ENCODE data around the gene CCNQ. TPM values are rescaled to one million over a fixed set of nuclear protein-coding genes. Genes with fewer than 3 reads are reported as not detected.

Gene CCNQ
- total and polyA plus RNA-seq, 4 donors, result 8.9 to 14.7 (median 9.8) TPM

DNA sequence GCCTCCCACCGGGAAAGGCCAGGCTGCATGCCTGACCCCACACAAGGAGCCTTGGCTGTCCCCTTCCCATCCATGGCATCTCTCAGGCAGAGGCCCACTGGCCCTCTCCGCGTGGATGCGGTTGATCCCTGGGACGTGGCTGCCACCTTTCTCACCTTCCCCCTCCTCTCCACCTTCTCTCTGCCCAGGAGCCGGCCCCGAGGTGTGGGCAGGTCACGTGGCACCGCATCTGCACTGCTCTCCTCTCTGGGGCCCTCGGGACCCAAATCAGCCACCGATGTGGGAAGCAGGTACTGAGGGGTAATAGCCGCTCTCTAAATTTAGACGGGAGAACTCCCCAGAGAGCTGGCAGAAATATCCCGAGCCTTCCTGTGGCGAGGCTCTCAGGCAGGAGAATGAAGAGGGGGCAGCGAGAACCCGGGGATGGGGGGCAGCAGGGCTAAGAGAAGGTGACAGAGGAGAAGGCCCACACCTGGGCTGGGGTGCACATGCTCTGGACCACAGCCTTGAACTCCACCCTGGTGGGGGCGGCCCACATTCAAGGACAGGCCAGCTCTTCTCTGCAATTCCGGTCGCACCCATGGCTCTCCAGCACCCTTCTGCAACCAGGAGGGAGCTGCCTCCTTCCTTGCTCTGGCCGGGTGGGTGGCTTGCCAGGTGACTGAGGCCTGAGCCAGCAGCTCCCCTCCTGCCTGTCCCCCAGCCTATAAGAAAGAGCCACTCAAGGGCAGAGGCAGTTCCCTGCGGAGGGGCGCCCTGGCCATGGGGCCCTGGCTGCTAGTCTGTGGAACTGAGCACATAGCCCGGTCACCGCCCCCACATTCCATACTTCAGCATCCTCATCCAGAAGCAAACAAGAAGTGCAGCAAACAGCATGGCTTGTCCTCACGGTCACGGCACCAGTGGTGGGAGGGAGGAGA lies 38.4 kb upstream of the CCNQ start:
- H3K36me3 ChIP-seq (ENCODE audit: control insufficient read depth in 4 of 4, insufficient read depth in 3 of 4, low read depth in 1 of 4, low read length in 3 of 4), result no peaks in the 10 kb centered on the region
- peaks cover 0 to 2% (median 0%) of the 10 kb centered on the region in 4 donors for H3K27me3 ChIP-seq (ENCODE audit: control insufficient read depth in 4 of 4, insufficient read depth in 4 of 4, low read length in 3 of 4)
- no peak overlapping the region for H3K27ac ChIP-seq (ENCODE audit: low read depth in 1 of 2, low read length in 2 of 2)
- H3K4me1 ChIP-seq (ENCODE audit: control insufficient read depth in 4 of 4, insufficient read depth in 4 of 4, low read length in 3 of 4), result peaks cover 0 to 6% (median 3%) of the 10 kb centered on the region in 4 donors
- 76% methylated on average over 26 of the region's 27 CpGs for WGBS
- H3K4me3 ChIP-seq (ENCODE audit: low read depth in 1 of 3, low read length in 3 of 3), result no peak overlapping the region
- no peak for DNase-seq (ENCODE audit: low spot score)
- H3K9ac ChIP-seq (ENCODE audit: low read depth in 1 of 2, low read length in 2 of 2), result no peak overlapping the region
- TF ChIP-seq HNF4A (conservative IDR thresholded peaks at IDR 0.05) (no peak), SP1 (IDR thresholded peaks at IDR 0.05) (no peak), RXRA (IDR thresholded peaks at IDR 0.05) (no peak), JUND (IDR thresholded peaks at IDR 0.05) (no peak), FOXA1 (IDR thresholded peaks at IDR 0.05) (no peak), GABPA (IDR thresholded peaks at IDR 0.05 in 1 of 2, conservative IDR thresholded peaks at IDR 0.05 in 1 of 2) (no peak), YY1 (IDR thresholded peaks at IDR 0.05) (no peak), RAD21 (IDR thresholded peaks at IDR 0.05) (no peak)
- TF ChIP-seq, protein P1, sequence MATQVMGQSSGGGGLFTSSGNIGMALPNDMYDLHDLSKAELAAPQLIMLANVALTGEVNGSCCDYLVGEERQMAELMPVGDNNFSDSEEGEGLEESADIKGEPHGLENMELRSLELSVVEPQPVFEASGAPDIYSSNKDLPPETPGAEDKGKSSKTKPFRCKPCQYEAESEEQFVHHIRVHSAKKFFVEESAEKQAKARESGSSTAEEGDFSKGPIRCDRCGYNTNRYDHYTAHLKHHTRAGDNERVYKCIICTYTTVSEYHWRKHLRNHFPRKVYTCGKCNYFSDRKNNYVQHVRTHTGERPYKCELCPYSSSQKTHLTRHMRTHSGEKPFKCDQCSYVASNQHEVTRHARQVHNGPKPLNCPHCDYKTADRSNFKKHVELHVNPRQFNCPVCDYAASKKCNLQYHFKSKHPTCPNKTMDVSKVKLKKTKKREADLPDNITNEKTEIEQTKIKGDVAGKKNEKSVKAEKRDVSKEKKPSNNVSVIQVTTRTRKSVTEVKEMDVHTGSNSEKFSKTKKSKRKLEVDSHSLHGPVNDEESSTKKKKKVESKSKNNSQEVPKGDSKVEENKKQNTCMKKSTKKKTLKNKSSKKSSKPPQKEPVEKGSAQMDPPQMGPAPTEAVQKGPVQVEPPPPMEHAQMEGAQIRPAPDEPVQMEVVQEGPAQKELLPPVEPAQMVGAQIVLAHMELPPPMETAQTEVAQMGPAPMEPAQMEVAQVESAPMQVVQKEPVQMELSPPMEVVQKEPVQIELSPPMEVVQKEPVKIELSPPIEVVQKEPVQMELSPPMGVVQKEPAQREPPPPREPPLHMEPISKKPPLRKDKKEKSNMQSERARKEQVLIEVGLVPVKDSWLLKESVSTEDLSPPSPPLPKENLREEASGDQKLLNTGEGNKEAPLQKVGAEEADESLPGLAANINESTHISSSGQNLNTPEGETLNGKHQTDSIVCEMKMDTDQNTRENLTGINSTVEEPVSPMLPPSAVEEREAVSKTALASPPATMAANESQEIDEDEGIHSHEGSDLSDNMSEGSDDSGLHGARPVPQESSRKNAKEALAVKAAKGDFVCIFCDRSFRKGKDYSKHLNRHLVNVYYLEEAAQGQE (IDR thresholded peaks at IDR 0.05), result no peak
- no peaks in the 10 kb centered on the region for H3K9me3 ChIP-seq (ENCODE audit: control insufficient read depth in 4 of 4, low read length in 3 of 4)

- Histone ChIP-seq H3K9ac (ENCODE audit: low read depth in 1 of 2, low read length in 2 of 2) (no peak overlapping the region), H3K36me3 (ENCODE audit: control insufficient read depth in 4 of 4, insufficient read depth in 3 of 4, low read depth in 1 of 4, low read length in 3 of 4) (no peaks in the 10 kb centered on the region), H3K4me3 (ENCODE audit: low read depth in 1 of 3, low read length in 3 of 3) (no peak overlapping the region), H3K4me1 (ENCODE audit: control insufficient read depth in 4 of 4, insufficient read depth in 4 of 4, low read length in 3 of 4) (peaks cover 0 to 4% (median 1%) of the 10 kb centered on the region in 4 donors), H3K9me3 (ENCODE audit: control insufficient read depth in 4 of 4, low read length in 3 of 4) (no peaks in the 10 kb centered on the region), H3K27ac (ENCODE audit: low read depth in 1 of 2, low read length in 2 of 2) (no peak overlapping the region), H3K27me3 (ENCODE audit: control insufficient read depth in 4 of 4, insufficient read depth in 4 of 4, low read length in 3 of 4) (peaks cover 0 to 2% (median 0%) of the 10 kb centered on the region in 4 donors)
- DNase-seq (ENCODE audit: low spot score), result no peak
- WGBS, result 73% methylated on average over 5 of the region's 5 CpGs
- TF ChIP-seq MAX (IDR thresholded peaks at IDR 0.05) (no peak), ATF3 (IDR thresholded peaks at IDR 0.05) (no peak), YY1 (IDR thresholded peaks at IDR 0.05) (no peak), EGR1 (IDR thresholded peaks at IDR 0.05; ENCODE audit: low read depth in 2 of 2) (no peak), HNF4A (conservative IDR thresholded peaks at IDR 0.05) (no peak)
Measured at GRCh38 chrX:153636716-153637115, 37.8 kb upstream of the CCNQ start.

All from liver (tissue), 9 donors.